GM23338 (cell line): ENCODE measurements around the gene DIAPH1. TPM values are rescaled to one million over a fixed set of nuclear protein-coding genes. Genes with fewer than 3 reads are reported as not detected.

ENCODE experiments used
- ATAC-seq: fragments of 200-7000 bp; cut with Tn5 transposase; 3 replicates; pipeline ENCODE4 v1.9.1; 2020
- DNase-seq: peaks from one replicate; pipeline ENCODE4 v3.0.0-alpha.2; 2015; ENCODE audit warnings: low spot score
- H2AFZ ChIP-seq: fragments of 200-600 bp; sonication (generic); 2 replicates; pipeline ENCODE4 v1.8.0; 2016; ENCODE audit warnings: antibody characterized with exemption, mild to moderate bottlenecking, moderate library complexity
- H3F3A ChIP-seq: fragments of 200-600 bp; sonication (generic); replicated peaks from 2 replicates; pipeline ENCODE4 v1.8.0; 2017; ENCODE audit warnings: antibody characterized with exemption, mixed run types, low read depth
- H3K27ac ChIP-seq: fragments of 200-600 bp; sonication (generic); 2 replicates; pipeline ENCODE4 v1.6.1; 2016; ENCODE audit warnings: low read depth
- H3K27me3 ChIP-seq: fragments of 200-600 bp; sonication (generic); 2 replicates; pipeline ENCODE4 v1.8.0; 2016; ENCODE audit warnings: mild to moderate bottlenecking, mixed run types, moderate library complexity; ENCODE audit not compliant: insufficient read depth
- H3K36me3 ChIP-seq: fragments of 200-600 bp; sonication (generic); 2 replicates; pipeline ENCODE4 v1.8.0; 2016; ENCODE audit warnings: mild to moderate bottlenecking; ENCODE audit not compliant: insufficient read depth
- H3K4me1 ChIP-seq: fragments of 200-600 bp; sonication (generic); 2 replicates; pipeline ENCODE4 v1.8.0; 2016; ENCODE audit warnings: mild to moderate bottlenecking, moderate library complexity; ENCODE audit not compliant: insufficient read depth
- H3K4me2 ChIP-seq: fragments of 200-600 bp; sonication (generic); 2 replicates; pipeline ENCODE4 v1.7.1; 2017; ENCODE audit warnings: mixed run types
- H3K4me3 ChIP-seq: fragments of 200-600 bp; sonication (generic); 2 replicates; pipeline ENCODE4 v1.6.1; 2016; ENCODE audit warnings: mixed run types
- H3K79me2 ChIP-seq: fragments of 200-600 bp; sonication (generic); replicated peaks from 2 replicates; pipeline ENCODE4 v1.8.0; 2017; ENCODE audit warnings: mild to moderate bottlenecking; ENCODE audit not compliant: insufficient read depth
- H3K9me2 ChIP-seq: fragments of 200-600 bp; sonication (generic); 2 replicates; pipeline ENCODE4 v1.8.0; 2017; ENCODE audit not compliant: insufficient read depth
- H4K20me1 ChIP-seq: fragments of 200-600 bp; sonication (generic); replicated peaks from 2 replicates; pipeline ENCODE4 v1.8.0; 2017; ENCODE audit warnings: mild to moderate bottlenecking; ENCODE audit not compliant: insufficient read depth
- H3K27ac Mint-ChIP-seq: 2 replicates; pipeline ENCODE4 v1.8.0; 2020; ENCODE audit warnings: inconsistent platforms, mild to moderate bottlenecking, moderate library complexity, mixed read lengths
- H3K27me3 Mint-ChIP-seq: 3 replicates; pipeline ENCODE4 v1.8.0; 2022; ENCODE audit warnings: low read depth, mild to moderate bottlenecking, moderate library complexity, mixed read lengths, inconsistent platforms; ENCODE audit not compliant: insufficient read depth, poor library complexity
- H3K36me3 Mint-ChIP-seq: 3 replicates; pipeline ENCODE4 v1.8.0; 2021; ENCODE audit warnings: low read depth, mild to moderate bottlenecking, inconsistent platforms, moderate library complexity, mixed read lengths
- H3K4me1 Mint-ChIP-seq: 3 replicates; pipeline ENCODE4 v1.8.0; 2020; ENCODE audit warnings: mild to moderate bottlenecking, inconsistent platforms, mixed read lengths
- H3K4me3 Mint-ChIP-seq: 3 replicates; pipeline ENCODE4 v1.8.0; 2021; ENCODE audit warnings: moderate library complexity, mild to moderate bottlenecking, inconsistent platforms, mixed read lengths
- H3K9me3 Mint-ChIP-seq: 3 replicates; pipeline ENCODE4 v1.8.0; 2020; ENCODE audit warnings: moderate library complexity, mild to moderate bottlenecking, inconsistent platforms, mixed read lengths
- CREB1 ChIP-seq: fragments of 250-450 bp; sonication (Bioruptor Pico); IDR thresholded peaks from 2 replicates; pipeline ENCODE4 v1.5.0; 2020; ENCODE audit warnings: low read depth, mild to moderate bottlenecking, moderate library complexity
- CTCF ChIP-seq, 2 experiments: fragments of 200-600 bp in 1 of 2; sonication (generic) in 1 of 2; conservative IDR thresholded peaks; 2 replicates each; pipeline versions ENCODE4 v1.5.1 to v1.6.1; 2016 to 2017; ENCODE audit warnings: antibody characterized with exemption in 2 of 2, low read depth in 2 of 2, mild to moderate bottlenecking in 2 of 2, moderate library complexity in 1 of 2
- EZH2 ChIP-seq: fragments of 200-600 bp; sonication (generic); IDR thresholded peaks from one replicate; pipeline ENCODE4 v1.8.0; 2017; ENCODE audit warnings: antibody characterized with exemption, mild to moderate bottlenecking, low read depth; ENCODE audit not compliant: unreplicated experiment
- EZH2phosphoT487 ChIP-seq: fragments of 200-600 bp; sonication (generic); IDR thresholded peaks from one replicate; pipeline ENCODE4 v1.8.1; 2018; ENCODE audit warnings: antibody characterized with exemption; ENCODE audit not compliant: unreplicated experiment
- JUNB ChIP-seq: IDR thresholded peaks from one replicate; pipeline ENCODE4 v1.6.1; 2016; ENCODE audit warnings: antibody characterized with exemption; ENCODE audit not compliant: unreplicated experiment
- NANOG ChIP-seq: IDR thresholded peaks from 2 replicates; pipeline ENCODE4 v1.6.1; 2016; ENCODE audit warnings: antibody characterized with exemption, borderline replicate concordance
- POLR2AphosphoS5 ChIP-seq: IDR thresholded peaks from 2 replicates; pipeline ENCODE4 v1.6.1; 2016; ENCODE audit warnings: antibody characterized with exemption, low read depth
- STAT1 ChIP-seq: IDR thresholded peaks from one replicate; pipeline ENCODE4 v1.6.1; 2016; ENCODE audit warnings: antibody characterized with exemption; ENCODE audit not compliant: unreplicated experiment
- ZNF114 ChIP-seq: fragments of 250-450 bp; sonication (Bioruptor Pico); IDR thresholded peaks from 2 replicates; pipeline ENCODE4 v1.5.0; 2020; ENCODE audit warnings: mild to moderate bottlenecking, moderate library complexity
- ZNF331 ChIP-seq: fragments of 250-450 bp; sonication (Bioruptor Pico); IDR thresholded peaks from 2 replicates; pipeline ENCODE4 v1.5.0; 2020; ENCODE audit warnings: low read depth, mild to moderate bottlenecking, moderate library complexity
- polyA plus RNA-seq: library from polyadenylated mRNA; unstranded; fragments of >200 nt; fragmentation: Nextera tagmentation; extraction: Ambion mirVana; gene quantifications from 2 replicates; pipeline ENCODE4 v1.2.1, GENCODE V29; 2016
- total RNA-seq: library from RNA; depleted of rRNA; stranded (reverse); fragments of >200 nt; shearing (Covaris generic); gene quantifications from 2 replicates; pipeline ENCODE4 v1.2.3, GENCODE V29; 2014
- TF ChIP-seq, protein P1 (sequence below): fragments of 250-450 bp; sonication (Bioruptor Pico); IDR thresholded peaks from 2 replicates; pipeline ENCODE4 v1.5.0; 2020; ENCODE audit warnings: mild to moderate bottlenecking, moderate library complexity
- TF ChIP-seq, protein P2 (sequence below): IDR thresholded peaks from 2 replicates; pipeline ENCODE4 v1.6.1; 2016; ENCODE audit warnings: antibody characterized with exemption
- TF ChIP-seq, protein P3 (sequence below): IDR thresholded peaks from one replicate; pipeline ENCODE4 v1.6.1; 2018; ENCODE audit warnings: antibody characterized with exemption; ENCODE audit not compliant: unreplicated experiment

DIAPH1 gene
- total and polyA plus RNA-seq, 2 experiments from 2014 or later = 42.9 to 104 TPM

DNA sequence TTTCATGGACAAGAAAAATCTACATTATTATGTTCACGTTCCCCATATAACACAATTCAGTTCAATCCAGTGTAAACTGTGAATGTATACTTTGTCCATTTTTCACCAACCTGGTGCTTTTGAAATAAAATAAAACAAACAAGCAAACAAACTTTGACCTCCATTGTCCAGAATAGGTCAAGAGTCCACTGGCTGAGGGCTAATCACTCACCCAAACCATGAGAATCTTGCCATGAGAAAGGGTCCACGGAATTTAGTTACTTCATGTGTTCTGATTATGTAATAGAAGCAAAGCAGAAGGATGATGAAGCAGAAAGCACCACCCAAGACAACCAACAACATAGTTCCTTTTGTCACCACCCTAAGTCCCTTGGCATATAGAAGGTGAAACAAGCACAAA lies 28.7 kb downstream of the DIAPH1 start:
- H3K9me2 ChIP-seq = no peaks in the 10 kb centered on the region
- Mint-ChIP-seq H3K4me3 (no peak overlapping the region), H3K36me3 (peaks cover 9% of the 10 kb centered on the region; the same call in 2 of the 3 replicates), H3K27ac (no peak overlapping the region), H3K9me3 (no peaks in the 10 kb centered on the region; the same call in 2 of the 3 replicates), H3K4me1 (no peaks in the 10 kb centered on the region), H3K27me3 (no peaks in the 10 kb centered on the region)
- H3F3A ChIP-seq = 0 out of 2 replicates have a peak, but pooled peaks cover 6% of the 10 kb centered on the region
- no peak overlapping the region for H3K4me2 ChIP-seq
- H3K79me2 ChIP-seq = peaks cover 58% of the 10 kb centered on the region
- H2AFZ ChIP-seq = no peak overlapping the region
- H3K4me1 ChIP-seq = no peaks in the 10 kb centered on the region
- H3K4me3 ChIP-seq = no peak overlapping the region
- H4K20me1 ChIP-seq = peaks cover 18% of the 10 kb centered on the region
- no peak for DNase-seq
- H3K27ac ChIP-seq = no peak overlapping the region
- H3K27me3 ChIP-seq = no peaks in the 10 kb centered on the region
- TF ChIP-seq EZH2 (no peak), JUNB (no peak), ZNF114 (CRISPR knock-in tag) (no peak), STAT1 (no peak), ZNF331 (CRISPR knock-in tag) (no peak), POLR2AphosphoS5 (no peak), NANOG (no peak), CREB1 (CRISPR knock-in tag) (no peak), CTCF (conservative IDR thresholded peaks at IDR 0.05; ENCODE audit: low read depth in 2 of 2) (no peak), EZH2phosphoT487 (no peak)
- TF ChIP-seq, protein P1, sequence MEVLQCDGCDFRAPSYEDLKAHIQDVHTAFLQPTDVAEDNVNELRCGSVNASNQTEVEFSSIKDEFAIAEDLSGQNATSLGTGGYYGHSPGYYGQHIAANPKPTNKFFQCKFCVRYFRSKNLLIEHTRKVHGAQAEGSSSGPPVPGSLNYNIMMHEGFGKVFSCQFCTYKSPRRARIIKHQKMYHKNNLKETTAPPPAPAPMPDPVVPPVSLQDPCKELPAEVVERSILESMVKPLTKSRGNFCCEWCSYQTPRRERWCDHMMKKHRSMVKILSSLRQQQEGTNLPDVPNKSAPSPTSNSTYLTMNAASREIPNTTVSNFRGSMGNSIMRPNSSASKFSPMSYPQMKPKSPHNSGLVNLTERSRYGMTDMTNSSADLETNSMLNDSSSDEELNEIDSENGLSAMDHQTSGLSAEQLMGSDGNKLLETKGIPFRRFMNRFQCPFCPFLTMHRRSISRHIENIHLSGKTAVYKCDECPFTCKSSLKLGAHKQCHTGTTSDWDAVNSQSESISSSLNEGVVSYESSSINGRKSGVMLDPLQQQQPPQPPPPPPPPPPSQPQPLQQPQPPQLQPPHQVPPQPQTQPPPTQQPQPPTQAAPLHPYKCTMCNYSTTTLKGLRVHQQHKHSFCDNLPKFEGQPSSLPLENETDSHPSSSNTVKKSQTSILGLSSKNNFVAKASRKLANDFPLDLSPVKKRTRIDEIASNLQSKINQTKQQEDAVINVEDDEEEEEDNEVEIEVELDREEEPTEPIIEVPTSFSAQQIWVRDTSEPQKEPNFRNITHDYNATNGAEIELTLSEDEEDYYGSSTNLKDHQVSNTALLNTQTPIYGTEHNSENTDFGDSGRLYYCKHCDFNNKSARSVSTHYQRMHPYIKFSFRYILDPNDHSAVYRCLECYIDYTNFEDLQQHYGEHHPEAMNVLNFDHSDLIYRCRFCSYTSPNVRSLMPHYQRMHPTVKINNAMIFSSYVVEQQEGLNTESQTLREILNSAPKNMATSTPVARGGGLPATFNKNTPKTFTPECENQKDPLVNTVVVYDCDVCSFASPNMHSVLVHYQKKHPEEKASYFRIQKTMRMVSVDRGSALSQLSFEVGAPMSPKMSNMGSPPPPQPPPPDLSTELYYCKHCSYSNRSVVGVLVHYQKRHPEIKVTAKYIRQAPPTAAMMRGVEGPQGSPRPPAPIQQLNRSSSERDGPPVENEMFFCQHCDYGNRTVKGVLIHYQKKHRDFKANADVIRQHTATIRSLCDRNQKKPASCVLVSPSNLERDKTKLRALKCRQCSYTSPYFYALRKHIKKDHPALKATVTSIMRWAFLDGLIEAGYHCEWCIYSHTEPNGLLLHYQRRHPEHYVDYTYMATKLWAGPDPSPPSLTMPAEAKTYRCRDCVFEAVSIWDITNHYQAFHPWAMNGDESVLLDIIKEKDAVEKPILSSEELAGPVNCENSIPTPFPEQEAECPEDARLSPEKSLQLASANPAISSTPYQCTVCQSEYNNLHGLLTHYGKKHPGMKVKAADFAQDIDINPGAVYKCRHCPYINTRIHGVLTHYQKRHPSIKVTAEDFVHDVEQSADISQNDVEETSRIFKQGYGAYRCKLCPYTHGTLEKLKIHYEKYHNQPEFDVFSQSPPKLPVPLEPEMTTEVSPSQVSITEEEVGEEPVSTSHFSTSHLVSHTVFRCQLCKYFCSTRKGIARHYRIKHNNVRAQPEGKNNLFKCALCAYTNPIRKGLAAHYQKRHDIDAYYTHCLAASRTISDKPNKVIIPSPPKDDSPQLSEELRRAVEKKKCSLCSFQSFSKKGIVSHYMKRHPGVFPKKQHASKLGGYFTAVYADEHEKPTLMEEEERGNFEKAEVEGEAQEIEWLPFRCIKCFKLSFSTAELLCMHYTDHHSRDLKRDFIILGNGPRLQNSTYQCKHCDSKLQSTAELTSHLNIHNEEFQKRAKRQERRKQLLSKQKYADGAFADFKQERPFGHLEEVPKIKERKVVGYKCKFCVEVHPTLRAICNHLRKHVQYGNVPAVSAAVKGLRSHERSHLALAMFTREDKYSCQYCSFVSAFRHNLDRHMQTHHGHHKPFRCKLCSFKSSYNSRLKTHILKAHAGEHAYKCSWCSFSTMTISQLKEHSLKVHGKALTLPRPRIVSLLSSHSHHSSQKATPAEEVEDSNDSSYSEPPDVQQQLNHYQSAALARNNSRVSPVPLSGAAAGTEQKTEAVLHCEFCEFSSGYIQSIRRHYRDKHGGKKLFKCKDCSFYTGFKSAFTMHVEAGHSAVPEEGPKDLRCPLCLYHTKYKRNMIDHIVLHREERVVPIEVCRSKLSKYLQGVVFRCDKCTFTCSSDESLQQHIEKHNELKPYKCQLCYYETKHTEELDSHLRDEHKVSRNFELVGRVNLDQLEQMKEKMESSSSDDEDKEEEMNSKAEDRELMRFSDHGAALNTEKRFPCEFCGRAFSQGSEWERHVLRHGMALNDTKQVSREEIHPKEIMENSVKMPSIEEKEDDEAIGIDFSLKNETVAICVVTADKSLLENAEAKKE (CRISPR knock-in tag) = no peak
- TF ChIP-seq, protein P2, sequence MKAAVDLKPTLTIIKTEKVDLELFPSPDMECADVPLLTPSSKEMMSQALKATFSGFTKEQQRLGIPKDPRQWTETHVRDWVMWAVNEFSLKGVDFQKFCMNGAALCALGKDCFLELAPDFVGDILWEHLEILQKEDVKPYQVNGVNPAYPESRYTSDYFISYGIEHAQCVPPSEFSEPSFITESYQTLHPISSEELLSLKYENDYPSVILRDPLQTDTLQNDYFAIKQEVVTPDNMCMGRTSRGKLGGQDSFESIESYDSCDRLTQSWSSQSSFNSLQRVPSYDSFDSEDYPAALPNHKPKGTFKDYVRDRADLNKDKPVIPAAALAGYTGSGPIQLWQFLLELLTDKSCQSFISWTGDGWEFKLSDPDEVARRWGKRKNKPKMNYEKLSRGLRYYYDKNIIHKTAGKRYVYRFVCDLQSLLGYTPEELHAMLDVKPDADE = no peak
- TF ChIP-seq, protein P3, sequence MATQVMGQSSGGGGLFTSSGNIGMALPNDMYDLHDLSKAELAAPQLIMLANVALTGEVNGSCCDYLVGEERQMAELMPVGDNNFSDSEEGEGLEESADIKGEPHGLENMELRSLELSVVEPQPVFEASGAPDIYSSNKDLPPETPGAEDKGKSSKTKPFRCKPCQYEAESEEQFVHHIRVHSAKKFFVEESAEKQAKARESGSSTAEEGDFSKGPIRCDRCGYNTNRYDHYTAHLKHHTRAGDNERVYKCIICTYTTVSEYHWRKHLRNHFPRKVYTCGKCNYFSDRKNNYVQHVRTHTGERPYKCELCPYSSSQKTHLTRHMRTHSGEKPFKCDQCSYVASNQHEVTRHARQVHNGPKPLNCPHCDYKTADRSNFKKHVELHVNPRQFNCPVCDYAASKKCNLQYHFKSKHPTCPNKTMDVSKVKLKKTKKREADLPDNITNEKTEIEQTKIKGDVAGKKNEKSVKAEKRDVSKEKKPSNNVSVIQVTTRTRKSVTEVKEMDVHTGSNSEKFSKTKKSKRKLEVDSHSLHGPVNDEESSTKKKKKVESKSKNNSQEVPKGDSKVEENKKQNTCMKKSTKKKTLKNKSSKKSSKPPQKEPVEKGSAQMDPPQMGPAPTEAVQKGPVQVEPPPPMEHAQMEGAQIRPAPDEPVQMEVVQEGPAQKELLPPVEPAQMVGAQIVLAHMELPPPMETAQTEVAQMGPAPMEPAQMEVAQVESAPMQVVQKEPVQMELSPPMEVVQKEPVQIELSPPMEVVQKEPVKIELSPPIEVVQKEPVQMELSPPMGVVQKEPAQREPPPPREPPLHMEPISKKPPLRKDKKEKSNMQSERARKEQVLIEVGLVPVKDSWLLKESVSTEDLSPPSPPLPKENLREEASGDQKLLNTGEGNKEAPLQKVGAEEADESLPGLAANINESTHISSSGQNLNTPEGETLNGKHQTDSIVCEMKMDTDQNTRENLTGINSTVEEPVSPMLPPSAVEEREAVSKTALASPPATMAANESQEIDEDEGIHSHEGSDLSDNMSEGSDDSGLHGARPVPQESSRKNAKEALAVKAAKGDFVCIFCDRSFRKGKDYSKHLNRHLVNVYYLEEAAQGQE = no peak
- peaks cover 10% of the 10 kb centered on the region; the same call in 1 of the 2 replicates for H3K36me3 ChIP-seq
- ATAC-seq = no peak
